HCT116 (cell line): Measurements from ENCODE around the gene ZBTB12. TPM values are rescaled to one million over a fixed set of nuclear protein-coding genes. Genes with fewer than 3 reads are reported as not detected.

ENCODE experiments used
- ATAC-seq: fragments of 200-7000 bp; cut with Tn5 transposase; 2 replicates; pipeline ENCODE4 v1.9.1; 2020; ENCODE audit warnings: mild to moderate bottlenecking, moderate library complexity
- BruUV-seq: library from RNA; stranded (reverse); fragments of 400-500 nt; replicated peaks from 2 replicates; lab custom pipeline; 2021; lab: Mats Ljungman, UMichigan
- CTCF ChIA-PET: fragments of 300-600 bp; sonication (Branson Sonifier 250); formaldehyde crosslinking; loops from one replicate; lab custom pipeline; 2021; ENCODE audit warnings: antibody characterized with exemption; lab: Charles Lee
- POLR2A ChIA-PET: fragments of 300-600, 350-600 bp; sonication (Branson Sonifier 250); formaldehyde crosslinking; loops from one replicate; lab custom pipeline; 2021; ENCODE audit warnings: antibody characterized with exemption; lab: Charles Lee
- RAD21 ChIA-PET, 2 experiments: fragments of 300-600 bp; sonication (Branson Sonifier 250); formaldehyde crosslinking; loops; one replicate each; lab custom pipeline; 2023; ENCODE audit warnings: low total read pairs in 2 of 2; ENCODE audit not compliant: uncharacterized antibody in 2 of 2, unreplicated experiment in 2 of 2, low non-redundant PET in 1 of 2; lab: Charles Lee
- DNase-seq: peaks from one replicate; pipeline ENCODE4 v3.0.0-alpha.2; 2010; ENCODE audit warnings: low read depth, low spot score
- H2AFZ ChIP-seq: fragments of 200-600 bp; shearing (Covaris generic), sonication (generic); 2 replicates; pipeline ENCODE4 v1.6.1; 2017; ENCODE audit warnings: low read depth, mixed run types, mixed read lengths, antibody characterized with exemption, low read length; ENCODE audit not compliant: poor library complexity, severe bottlenecking
- H3K27ac ChIP-seq: 2 replicates; pipeline ENCODE4 v1.5.1; 2012; ENCODE audit warnings: low read depth, low read length
- H3K27me3 ChIP-seq: fragments of 200-600 bp; sonication (generic); 2 replicates; pipeline ENCODE4 v1.6.1; 2016; ENCODE audit warnings: mixed run types, low read length, mixed read lengths; ENCODE audit not compliant: insufficient read depth
- H3K36me3 ChIP-seq, 2 experiments: fragments of 200-500 bp in 1 of 2; fragments of 200-600 bp in 1 of 2; sonication (Bioruptor generic) in 1 of 2; sonication (generic) in 1 of 2; 2 replicates each; pipeline versions ENCODE4 v1.5.1 to v1.6.1; 2014 to 2016; ENCODE audit warnings: low read length in 2 of 2, inconsistent platforms in 1 of 2, mixed read lengths in 1 of 2, mixed run types in 1 of 2; ENCODE audit not compliant: insufficient read depth in 2 of 2, control insufficient read depth in 1 of 2
- H3K4me1 ChIP-seq, 2 experiments: fragments of 200-600 bp in 1 of 2; sonication (generic) in 1 of 2; 2 replicates each; pipeline versions ENCODE4 v1.5.1 to v1.6.1; 2012 to 2017; ENCODE audit warnings: low read length in 2 of 2, inconsistent platforms in 1 of 2, mild to moderate bottlenecking in 1 of 2, mixed read lengths in 1 of 2, mixed run types in 1 of 2, moderate library complexity in 1 of 2; ENCODE audit not compliant: insufficient read depth in 2 of 2, control insufficient read depth in 1 of 2
- H3K4me2 ChIP-seq: fragments of 200-600 bp; sonication (generic); 2 replicates; pipeline ENCODE4 v1.6.1; 2017; ENCODE audit warnings: mixed run types, low read length, mixed read lengths
- H3K4me3 ChIP-seq, 2 experiments: fragments of 200-600 bp in 1 of 2; sonication (generic) in 1 of 2; replicated peaks in 1 of 2; 2 replicates each; pipeline ENCODE4 v1.5.1; 2011 to 2016; ENCODE audit warnings: low read length in 2 of 2, control low read depth in 1 of 2, low read depth in 1 of 2, mild to moderate bottlenecking in 1 of 2, mixed read lengths in 1 of 2, mixed run types in 1 of 2
- H3K79me2 ChIP-seq: fragments of 200-600 bp; sonication (generic); 2 replicates; pipeline ENCODE4 v1.6.1; 2017; ENCODE audit warnings: mild to moderate bottlenecking, mixed run types, low read length, moderate library complexity, mixed read lengths; ENCODE audit not compliant: insufficient read depth
- H3K9ac ChIP-seq: fragments of 200-600 bp; sonication (generic); 2 replicates; pipeline ENCODE4 v1.6.1; 2016; ENCODE audit warnings: low read length, mixed read lengths
- H3K9me2 ChIP-seq: fragments of 200-600 bp; sonication (generic), shearing (Covaris generic); 2 replicates; pipeline ENCODE4 v1.6.1; 2017; ENCODE audit warnings: mixed run types, mild to moderate bottlenecking, moderate library complexity; ENCODE audit not compliant: insufficient read depth
- H3K9me3 ChIP-seq, 2 experiments: fragments of 200-500 bp in 1 of 2; fragments of 200-600 bp in 1 of 2; sonication (Bioruptor generic) in 1 of 2; sonication (generic) in 1 of 2; 2 replicates each; pipeline ENCODE4 v1.6.1; 2014 to 2017; ENCODE audit warnings: low read length in 2 of 2, mixed read lengths in 2 of 2, inconsistent platforms in 1 of 2, low read depth in 1 of 2, mild to moderate bottlenecking in 1 of 2, mixed run types in 1 of 2, moderate library complexity in 1 of 2; ENCODE audit not compliant: control insufficient read depth in 1 of 2, insufficient read depth in 1 of 2
- H4K20me1 ChIP-seq: fragments of 200-600 bp; sonication (generic), shearing (Covaris generic); 2 replicates; pipeline ENCODE4 v1.6.1; 2017; ENCODE audit warnings: mixed run types, mild to moderate bottlenecking, moderate library complexity; ENCODE audit not compliant: insufficient read depth
- ATF3 ChIP-seq: IDR thresholded peaks from 2 replicates; pipeline ENCODE4 v1.6.1; 2012
- CEBPB ChIP-seq: IDR thresholded peaks from 2 replicates; pipeline ENCODE4 v1.6.1; 2012; ENCODE audit warnings: low read depth
- ELF1 ChIP-seq: IDR thresholded peaks from 2 replicates; pipeline ENCODE4 v1.6.1; 2012; ENCODE audit warnings: low read depth, borderline replicate concordance
- FOSL1 ChIP-seq: IDR thresholded peaks from 2 replicates; pipeline ENCODE4 v1.6.1; 2012; ENCODE audit warnings: low read depth
- POLR2AphosphoS5 ChIP-seq: IDR thresholded peaks from 2 replicates; pipeline ENCODE4 v1.6.1; 2011; ENCODE audit warnings: mild to moderate bottlenecking, low read depth, low read length, moderate library complexity
- REST ChIP-seq: IDR thresholded peaks from 2 replicates; pipeline ENCODE4 v1.6.1; 2012; ENCODE audit warnings: low read depth
- SIN3A ChIP-seq: IDR thresholded peaks from 2 replicates; pipeline ENCODE4 v1.6.1; 2012; ENCODE audit warnings: low read depth
- SP1 ChIP-seq: IDR thresholded peaks from 2 replicates; pipeline ENCODE4 v1.6.1; 2012; ENCODE audit warnings: low read depth
- YY1 ChIP-seq: IDR thresholded peaks from 2 replicates; pipeline ENCODE4 v1.6.1; 2011; ENCODE audit warnings: low read length, low read depth, moderate library complexity, mild to moderate bottlenecking; ENCODE audit not compliant: insufficient replicate concordance; ENCODE audit errors: extremely low read depth
- ZFX ChIP-seq: fragments of 450-650 bp; IDR thresholded peaks from 2 replicates; pipeline ENCODE4 v1.6.1; 2017
- ZNF274 ChIP-seq: fragments of 200-500 bp; sonication (Bioruptor generic); IDR thresholded peaks from 2 replicates; pipeline ENCODE4 v1.6.1; 2014; ENCODE audit warnings: mild to moderate bottlenecking, low read depth, low read length, inconsistent platforms
- intact Hi-C: fragments of 100-400 bp; cut with micrococcal nuclease; formaldehyde crosslinking; loops from 2 replicates; pipeline ENCODE4 v1.10.0; 2022
- total RNA-seq: library from RNA; stranded (reverse); gene quantifications from one replicate; pipeline ENCODE4 v1.2.1, GENCODE V29; 2021; ENCODE audit not compliant: unreplicated experiment
- TF ChIP-seq, protein P1 (sequence below): IDR thresholded peaks from 2 replicates; pipeline ENCODE4 v1.6.1; 2011; ENCODE audit warnings: mild to moderate bottlenecking, low read length, moderate library complexity; ENCODE audit not compliant: insufficient replicate concordance; ENCODE audit errors: extremely low read depth

Gene ZBTB12
- total RNA-seq, 1 experiment from 2014 or later: 10.3 TPM

DNA sequence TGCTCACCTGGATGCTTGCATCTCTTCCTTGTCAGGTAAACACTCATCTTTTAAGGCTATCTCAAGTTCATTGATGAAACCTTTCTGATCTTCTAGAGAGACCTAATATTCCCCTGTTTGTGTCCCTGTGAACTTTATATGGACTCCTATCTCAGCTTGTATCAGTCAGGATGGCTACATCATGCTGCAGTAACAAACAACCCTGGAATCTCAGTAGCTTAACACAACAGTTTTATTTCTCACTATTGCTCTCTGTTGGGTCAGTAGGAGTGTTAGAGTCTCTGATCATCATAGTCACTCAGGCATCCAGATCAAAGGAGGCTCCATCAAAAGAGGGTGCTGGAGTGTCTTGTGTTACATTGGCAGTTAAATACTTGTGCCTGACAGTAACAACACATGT, 13.5 kb upstream of the ZBTB12 start:
- no TSS peak for BruUV-seq
- Histone ChIP-seq H4K20me1 (no peaks in the 10 kb centered on the region), H3K9me2 (no peaks in the 10 kb centered on the region), H2AFZ (no peak overlapping the region), H3K36me3 (no peaks in the 10 kb centered on the region), H3K9ac (no peak overlapping the region), H3K27ac (no peak overlapping the region), H3K4me3 (no peak overlapping the region), H3K4me1 (peaks cover 16 to 36% of the 10 kb centered on the region in 2 experiments), H3K4me2 (no peak overlapping the region), H3K9me3 (no peaks in the 10 kb centered on the region; a peak in 1 of 4 replicates), H3K27me3 (no peaks in the 10 kb centered on the region), H3K79me2 (no peaks in the 10 kb centered on the region)
- intact Hi-C loops: no loop called here
- ChIA-PET POLR2A (no interaction called here), CTCF (no interaction called here), RAD21 (no interaction called here)
- ATAC-seq (no peak), DNase-seq (no peak)
- TF ChIP-seq ATF3: no peak
- TF ChIP-seq ZFX: no peak
- TF ChIP-seq SIN3A: no peak
- no peak for TF ChIP-seq POLR2AphosphoS5
- TF ChIP-seq ELF1: no peak
- no peak for TF ChIP-seq REST
- TF ChIP-seq, protein P1, sequence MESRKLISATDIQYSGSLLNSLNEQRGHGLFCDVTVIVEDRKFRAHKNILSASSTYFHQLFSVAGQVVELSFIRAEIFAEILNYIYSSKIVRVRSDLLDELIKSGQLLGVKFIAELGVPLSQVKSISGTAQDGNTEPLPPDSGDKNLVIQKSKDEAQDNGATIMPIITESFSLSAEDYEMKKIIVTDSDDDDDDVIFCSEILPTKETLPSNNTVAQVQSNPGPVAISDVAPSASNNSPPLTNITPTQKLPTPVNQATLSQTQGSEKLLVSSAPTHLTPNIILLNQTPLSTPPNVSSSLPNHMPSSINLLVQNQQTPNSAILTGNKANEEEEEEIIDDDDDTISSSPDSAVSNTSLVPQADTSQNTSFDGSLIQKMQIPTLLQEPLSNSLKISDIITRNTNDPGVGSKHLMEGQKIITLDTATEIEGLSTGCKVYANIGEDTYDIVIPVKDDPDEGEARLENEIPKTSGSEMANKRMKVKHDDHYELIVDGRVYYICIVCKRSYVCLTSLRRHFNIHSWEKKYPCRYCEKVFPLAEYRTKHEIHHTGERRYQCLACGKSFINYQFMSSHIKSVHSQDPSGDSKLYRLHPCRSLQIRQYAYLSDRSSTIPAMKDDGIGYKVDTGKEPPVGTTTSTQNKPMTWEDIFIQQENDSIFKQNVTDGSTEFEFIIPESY: no peak
- no peak for TF ChIP-seq SP1
- TF ChIP-seq ZNF274: no peak
- no peak for TF ChIP-seq CEBPB
- TF ChIP-seq FOSL1: no peak
- no peak for TF ChIP-seq YY1
